ENCODE measurements around the gene UST.

- TF ChIP-seq EZH2 (IDR thresholded peaks at IDR 0.05; ENCODE audit: low read length, unreplicated experiment) (no peak), CTCF (conservative IDR thresholded peaks at IDR 0.05; ENCODE audit: low read depth, low read length) (no peak), EZH2phosphoT487 (IDR thresholded peaks at IDR 0.05; ENCODE audit: borderline replicate concordance, low read length) (no peak)
These were observed 261.0 kb downstream of the UST start for GRCh38 chr6:149007846-149008245.
